SIG-M5 (cell line): Measurements from ENCODE around the gene MAP2K1.
"Not testable (repeated sequence)": the region's sequence is repeated elsewhere in the genome, so short reads cannot be mapped to it uniquely, and the experiment has no call there.

Experiments used
- DNase-seq: peaks from one replicate; lab custom pipeline; 2025; lab: John Stamatoyannopoulos, UW

Gene MAP2K1

GRCh38 chr15:66424963-66425612 lies 38.4 kb downstream of the MAP2K1 start:
- DNase-seq: no peak

- DNase-seq: no peak
Measured at GRCh38 chr15:66425837-66426236, 39.1 kb downstream of the MAP2K1 start.

- DNase-seq: no peak
Measured at GRCh38 chr15:66429117-66429516, 42.4 kb downstream of the MAP2K1 start.

- DNase-seq: no peak
Measured at GRCh38 chr15:66429546-66429945, 42.8 kb downstream of the MAP2K1 start.

GRCh38 chr15:66430627-66431255 lies 44.0 kb downstream of the MAP2K1 start:
- no peak for DNase-seq

GRCh38 chr15:66433726-66434125 lies 47.0 kb downstream of the MAP2K1 start:
- no peak for DNase-seq

GRCh38 chr15:66440501-66440900 lies 53.8 kb downstream of the MAP2K1 start:
- no peak for DNase-seq

- no peak for DNase-seq
Measured at GRCh38 chr15:66452420-66452819, 65.7 kb downstream of the MAP2K1 start.

GRCh38 chr15:66452971-66453580 lies 66.4 kb downstream of the MAP2K1 start:
- DNase-seq: no peak

- no peak for DNase-seq
Measured at GRCh38 chr15:66454143-66454542, 67.4 kb downstream of the MAP2K1 start.

- DNase-seq: no peak
Measured at GRCh38 chr15:66456211-66456610, 69.5 kb downstream of the MAP2K1 start.

GRCh38 chr15:66459818-66460615 lies 73.3 kb downstream of the MAP2K1 start:
- no peak for DNase-seq

GRCh38 chr15:66461294-66461693 lies 74.6 kb downstream of the MAP2K1 start:
- DNase-seq: not testable (repeated sequence)

GRCh38 chr15:66461917-66462316 lies 75.2 kb downstream of the MAP2K1 start:
- DNase-seq: no peak

- DNase-seq: no peak
Measured at GRCh38 chr15:66462627-66463026, 75.9 kb downstream of the MAP2K1 start.

GRCh38 chr15:66465294-66465693 lies 78.6 kb downstream of the MAP2K1 start:
- not testable (repeated sequence) for DNase-seq

GRCh38 chr15:66467162-66468040 lies 80.7 kb downstream of the MAP2K1 start:
- DNase-seq: not testable (repeated sequence)

GRCh38 chr15:66470825-66471224 lies 84.1 kb downstream of the MAP2K1 start:
- not testable (repeated sequence) for DNase-seq

- DNase-seq: no peak
Measured at GRCh38 chr15:66472176-66472999, 85.7 kb downstream of the MAP2K1 start.

GRCh38 chr15:66474135-66474534 lies 87.4 kb downstream of the MAP2K1 start:
- no peak for DNase-seq

GRCh38 chr15:66474963-66475362 lies 88.3 kb downstream of the MAP2K1 start:
- no peak for DNase-seq
